Measurements from ENCODE around the gene LRIG2. TPM values are rescaled to one million over a fixed set of nuclear protein-coding genes. Genes with fewer than 3 reads are reported as not detected.

Gene LRIG2
- total RNA-seq, 4 donors from 2014 or later, result 17.4 to 27.1 (median 22.5) TPM

GRCh38 chr1:113137563-113137962 is 64.6 kb downstream of the LRIG2 start:
- H3K4me3 ChIP-seq (ENCODE audit: low read depth, poor library complexity, severe bottlenecking), result no peak overlapping the region
- TF ChIP-seq POLR2A (IDR thresholded peaks at IDR 0.05), result no peak
- no peak for DNase-seq (ENCODE audit: low spot score in 2 of 2)
- WGBS, 2 donors, result 83 to 84% methylated on average over 3 of the region's 3 CpGs
- intact Hi-C loops (cut with DNase I; ENCODE audit: low total_unique reads), result no loop called here

GRCh38 chr1:113138778-113139177 is 65.8 kb downstream of the LRIG2 start:
- no peak overlapping the region for H3K4me3 ChIP-seq (ENCODE audit: low read depth, poor library complexity, severe bottlenecking)
- DNase-seq (ENCODE audit: low spot score in 2 of 2), result no peak
- intact Hi-C loops (cut with DNase I; ENCODE audit: low total_unique reads), result no loop called here
- no peak for TF ChIP-seq POLR2A (IDR thresholded peaks at IDR 0.05)
- no peak for TF ChIP-seq CTCF (IDR thresholded peaks at IDR 0.05)

GRCh38 chr1:113140176-113140575 is 67.2 kb downstream of the LRIG2 start:
- intact Hi-C loops (cut with DNase I; ENCODE audit: low total_unique reads), result loop anchor here (2.0 kb wide), 1 partner anchor 537 kb away; no protein-coding TSS in a partner anchor
- WGBS, 2 donors, result 100% methylated on average over 1 of the region's 1 CpG
- no peak for DNase-seq (ENCODE audit: low spot score in 2 of 2)
- no peak overlapping the region for H3K4me3 ChIP-seq (ENCODE audit: low read depth, poor library complexity, severe bottlenecking)
- no peak for TF ChIP-seq CTCF (IDR thresholded peaks at IDR 0.05)
- no peak for TF ChIP-seq POLR2A (IDR thresholded peaks at IDR 0.05)

- intact Hi-C loops (cut with DNase I; ENCODE audit: low total_unique reads), result loop anchor here (2.0 kb wide), 1 partner anchor 536 kb away; no protein-coding TSS in a partner anchor
- no peak overlapping the region for H3K4me3 ChIP-seq (ENCODE audit: low read depth, poor library complexity, severe bottlenecking)
- peak in 1 of 3 donors; percentile 32 for TF ChIP-seq CTCF (IDR thresholded peaks at IDR 0.05)
- TF ChIP-seq POLR2A (IDR thresholded peaks at IDR 0.05), result no peak
- DNase-seq (ENCODE audit: low spot score in 2 of 2), result peak in 1 of 2 donors; percentile 43
- 40% methylated on average over 13 of the region's 13 CpGs for WGBS, 2 donors
Measured at GRCh38 chr1:113140588-113141446, 67.8 kb downstream of the LRIG2 start.

GRCh38 chr1:113141650-113142473 is 68.9 kb downstream of the LRIG2 start:
- H3K4me3 ChIP-seq (ENCODE audit: low read depth, poor library complexity, severe bottlenecking), result no peak overlapping the region
- WGBS, 2 donors, result 57 to 63% methylated on average over 4 of the region's 4 CpGs
- intact Hi-C loops (cut with DNase I; ENCODE audit: low total_unique reads), result loop anchor here (2.0 kb wide), 1 partner anchor 535 kb away; no protein-coding TSS in a partner anchor
- TF ChIP-seq POLR2A (IDR thresholded peaks at IDR 0.05), result no peak
- TF ChIP-seq CTCF (IDR thresholded peaks at IDR 0.05), result no peak
- no peak for DNase-seq (ENCODE audit: low spot score in 2 of 2)

GRCh38 chr1:113142791-113143190 is 69.8 kb downstream of the LRIG2 start:
- TF ChIP-seq POLR2A (IDR thresholded peaks at IDR 0.05), result no peak
- TF ChIP-seq CTCF (IDR thresholded peaks at IDR 0.05), result no peak
- H3K4me3 ChIP-seq (ENCODE audit: low read depth, poor library complexity, severe bottlenecking), result no peak overlapping the region
- WGBS, 2 donors, result 12 to 13% methylated on average over 1 of the region's 1 CpG
- DNase-seq (ENCODE audit: low spot score in 2 of 2), result no peak
- intact Hi-C loops (cut with DNase I; ENCODE audit: low total_unique reads), result no loop called here

Measured in lower leg skin (tissue), 4 donors.